Tibial artery (tissue), 4 donors: ENCODE measurements around the gene SCGN.

Source experiments
- DNase-seq, 2 donors: peaks; one replicate each; pipeline ENCODE4 v3.0.0-alpha.2; 2019
- H3K27ac ChIP-seq, 2 donors: fragments of 200-600 bp; sonication (generic) in 1 of 2; 1 replicate in 1 of 2; 2 replicates in 1 of 2; pipeline ENCODE4 v1.5.1; 2018 to 2019; ENCODE audit warnings: mild to moderate bottlenecking in 1 of 2
- H3K27me3 ChIP-seq, 2 donors: fragments of 200-600 bp; sonication (generic) in 1 of 2; one replicate each; pipeline versions ENCODE4 v1.5.1 to v1.6.0; 2016 to 2019
- H3K36me3 ChIP-seq, 3 donors: fragments of 200-600 bp; sonication (generic) in 2 of 3; one replicate each; pipeline ENCODE4 v1.5.1; 2016 to 2019; ENCODE audit warnings: mild to moderate bottlenecking in 2 of 3
- H3K4me1 ChIP-seq, 4 donors: fragments of 200-600 bp; sonication (generic) in 2 of 4; 1 replicate in 3 of 4; 2 replicates in 1 of 4; pipeline ENCODE4 v1.5.1; 2016 to 2019
- H3K4me3 ChIP-seq, 2 donors: fragments of 200-600 bp; sonication (generic) in 1 of 2; 1 replicate in 1 of 2; 2 replicates in 1 of 2; pipeline ENCODE4 v1.5.1; 2018 to 2019; ENCODE audit warnings: mild to moderate bottlenecking in 2 of 2
- H3K9me3 ChIP-seq, 3 donors: fragments of 200-600 bp; sonication (generic) in 1 of 3; one replicate each; pipeline ENCODE4 v1.5.1; 2016 to 2019
- CTCF ChIP-seq, 2 experiments: fragments of 200-600 bp in 1 of 2; fragments of 450-650 bp in 1 of 2; IDR thresholded peaks; one replicate each; pipeline ENCODE4 v1.5.1; 2017 to 2019; ENCODE audit warnings: antibody characterized with exemption in 2 of 2, mild to moderate bottlenecking in 1 of 2, moderate library complexity in 1 of 2
- intact Hi-C: fragments of 100-400 bp; cut with DNase I; formaldehyde crosslinking; loops from one replicate; pipeline ENCODE4 v1.15.0; 2023; ENCODE audit warnings: low total_unique reads

The SCGN gene

GRCh38 chr6:25629198-25629576 lies 22.8 kb upstream of the SCGN start:
- DNase-seq = no peak
- H3K36me3 ChIP-seq = no peaks in the 10 kb centered on the region
- no peak for TF ChIP-seq CTCF (IDR thresholded peaks at IDR 0.05)
- H3K27ac ChIP-seq = no peak overlapping the region
- H3K9me3 ChIP-seq = no peaks in the 10 kb centered on the region
- H3K4me3 ChIP-seq = no peak overlapping the region
- intact Hi-C loops = no loop called here
- H3K27me3 ChIP-seq = peaks cover 0 to 16% of the 10 kb centered on the region in 2 donors
- no peaks in the 10 kb centered on the region for H3K4me1 ChIP-seq

- no peaks in the 10 kb centered on the region for H3K4me1 ChIP-seq
- peaks cover 0 to 16% of the 10 kb centered on the region in 2 donors for H3K27me3 ChIP-seq
- H3K36me3 ChIP-seq = no peaks in the 10 kb centered on the region
- intact Hi-C loops = no loop called here
- no peak overlapping the region for H3K4me3 ChIP-seq
- H3K27ac ChIP-seq = no peak overlapping the region
- TF ChIP-seq CTCF (IDR thresholded peaks at IDR 0.05) = no peak
- DNase-seq = no peak
- H3K9me3 ChIP-seq = no peaks in the 10 kb centered on the region
These were observed 21.3 kb upstream of the SCGN start for GRCh38 chr6:25630508-25631278.

- no peaks in the 10 kb centered on the region for H3K9me3 ChIP-seq
- intact Hi-C loops = no loop called here
These were observed 16.1 kb upstream of the SCGN start for GRCh38 chr6:25635886-25636317.

GRCh38 chr6:25637211-25637610 lies 14.8 kb upstream of the SCGN start:
- H3K27me3 ChIP-seq = peaks cover 0 to 16% of the 10 kb centered on the region in 2 donors
- H3K27ac ChIP-seq = no peak overlapping the region
- intact Hi-C loops = no loop called here
- TF ChIP-seq CTCF (IDR thresholded peaks at IDR 0.05) = no peak
- H3K9me3 ChIP-seq = no peaks in the 10 kb centered on the region
- H3K4me1 ChIP-seq = no peaks in the 10 kb centered on the region
- no peaks in the 10 kb centered on the region for H3K36me3 ChIP-seq
- no peak overlapping the region for H3K4me3 ChIP-seq
- DNase-seq = no peak

More at GRCh38 chr6:25635886-25636317, 16.1 kb upstream of the SCGN start:
- Histone ChIP-seq H3K27me3 (peaks cover 0 to 17% of the 10 kb centered on the region in 2 donors), H3K4me1 (no peaks in the 10 kb centered on the region), H3K4me3 (no peak overlapping the region), H3K27ac (no peak overlapping the region), H3K36me3 (no peaks in the 10 kb centered on the region)
- no peak for DNase-seq
- TF ChIP-seq CTCF (IDR thresholded peaks at IDR 0.05) = no peak

GRCh38 chr6:25637960-25638434 lies 14.0 kb upstream of the SCGN start:
- intact Hi-C loops = no loop called here
- Histone ChIP-seq H3K9me3 (no peaks in the 10 kb centered on the region), H3K27ac (no peak overlapping the region), H3K27me3 (peaks cover 0 to 16% of the 10 kb centered on the region in 2 donors), H3K4me3 (no peak overlapping the region), H3K36me3 (no peaks in the 10 kb centered on the region), H3K4me1 (no peaks in the 10 kb centered on the region)
- TF ChIP-seq CTCF (IDR thresholded peaks at IDR 0.05) = no peak
- no peak for DNase-seq
